SK-N-SH treated with all-trans-retinoic acid at 6 μM for 48 hours (cell line): Measurements from ENCODE around the gene VAPA.

Source experiments
- ATAC-seq: fragments of 200-7000 bp; cut with Tn5 transposase; 3 replicates; pipeline ENCODE4 v1.9.1; 2020; ENCODE audit warnings: mild to moderate bottlenecking, moderate library complexity
- ARNTL ChIP-seq: fragments of 450-650 bp; formaldehyde crosslinking; IDR thresholded peaks from 2 replicates; pipeline ENCODE4 v1.5.0; 2020; ENCODE audit warnings: low read depth, mild to moderate bottlenecking, moderate library complexity, borderline replicate concordance
- BACH2 ChIP-seq: fragments of 250-450 bp; sonication (Bioruptor Pico); IDR thresholded peaks from 2 replicates; pipeline ENCODE4 v1.9.0; 2021; ENCODE audit warnings: mild to moderate bottlenecking, borderline replicate concordance
- CREB5 ChIP-seq: fragments of 250-450 bp; sonication (Bioruptor Pico); IDR thresholded peaks from 2 replicates; pipeline ENCODE4 v1.5.1; 2020; ENCODE audit warnings: low read depth, mild to moderate bottlenecking, moderate library complexity
- CSDC2 ChIP-seq: fragments of 250-450 bp; sonication (Bioruptor Pico); IDR thresholded peaks from 2 replicates; pipeline ENCODE4 v1.5.0; 2020; ENCODE audit warnings: mild to moderate bottlenecking, moderate library complexity
- CSRNP3 ChIP-seq: fragments of 250-450 bp; sonication (Bioruptor Pico); IDR thresholded peaks from 2 replicates; pipeline ENCODE4 v1.5.1; 2021; ENCODE audit warnings: mild to moderate bottlenecking, moderate library complexity
- ESRRG ChIP-seq: fragments of 250-450 bp; sonication (Bioruptor Pico); IDR thresholded peaks from 2 replicates; pipeline ENCODE4 v1.6.1; 2021; ENCODE audit warnings: mild to moderate bottlenecking
- GLIS3 ChIP-seq: fragments of 250-450 bp; sonication (Bioruptor Pico); IDR thresholded peaks from 2 replicates; pipeline ENCODE4 v1.5.0; 2020; ENCODE audit warnings: mild to moderate bottlenecking, moderate library complexity
- ISL1 ChIP-seq: fragments of 250-450 bp; sonication (Bioruptor Pico); IDR thresholded peaks from 2 replicates; pipeline ENCODE4 v2.1.2; 2022; ENCODE audit warnings: mild to moderate bottlenecking, moderate library complexity
- PATZ1 ChIP-seq: fragments of 250-450 bp; sonication (Bioruptor Pico); IDR thresholded peaks from 2 replicates; pipeline ENCODE4 v1.8.0; 2020; ENCODE audit warnings: mild to moderate bottlenecking, moderate library complexity, borderline replicate concordance
- POU6F1 ChIP-seq: fragments of 250-450 bp; sonication (Bioruptor Pico); IDR thresholded peaks from 2 replicates; pipeline ENCODE4 v1.8.0; 2021; ENCODE audit warnings: low read depth, mild to moderate bottlenecking, moderate library complexity, borderline replicate concordance
- PPARA ChIP-seq: fragments of 250-450 bp; sonication (Bioruptor Pico); IDR thresholded peaks from 2 replicates; pipeline ENCODE4 v1.5.0; 2020; ENCODE audit warnings: mild to moderate bottlenecking, borderline replicate concordance
- RARB ChIP-seq: fragments of 250-450 bp; sonication (Bioruptor Pico); IDR thresholded peaks from 2 replicates; pipeline ENCODE4 v1.8.0; 2021; ENCODE audit warnings: mild to moderate bottlenecking, moderate library complexity
- SNAI2 ChIP-seq: fragments of 250-450 bp; sonication (Bioruptor Pico); IDR thresholded peaks from 2 replicates; pipeline ENCODE4 v1.5.0; 2020; ENCODE audit warnings: mild to moderate bottlenecking, moderate library complexity
- TCF4 ChIP-seq: fragments of 250-450 bp; sonication (Bioruptor Pico); IDR thresholded peaks from 2 replicates; pipeline ENCODE4 v1.8.0; 2021; ENCODE audit warnings: mild to moderate bottlenecking, moderate library complexity, borderline replicate concordance
- TOX ChIP-seq: fragments of 250-450 bp; sonication (Bioruptor Pico); IDR thresholded peaks from 2 replicates; pipeline ENCODE4 v1.8.0; 2021; ENCODE audit warnings: mild to moderate bottlenecking, moderate library complexity, borderline replicate concordance
- TSHZ2 ChIP-seq: fragments of 250-450 bp; sonication (Bioruptor Pico); IDR thresholded peaks from 2 replicates; pipeline ENCODE4 v1.5.0; 2020; ENCODE audit warnings: mild to moderate bottlenecking, moderate library complexity
- ZC3H10 ChIP-seq: fragments of 250-450 bp; sonication (Bioruptor Pico); IDR thresholded peaks from 2 replicates; pipeline ENCODE4 v1.5.1; 2021; ENCODE audit warnings: mild to moderate bottlenecking, moderate library complexity
- ZFP3 ChIP-seq: fragments of 250-450 bp; sonication (Bioruptor Pico); IDR thresholded peaks from 2 replicates; pipeline ENCODE4 v1.5.0; 2020; ENCODE audit warnings: mild to moderate bottlenecking, moderate library complexity
- ZFP30 ChIP-seq: fragments of 450-650 bp; formaldehyde crosslinking; IDR thresholded peaks from 2 replicates; pipeline ENCODE4 v1.5.0; 2022; ENCODE audit warnings: mild to moderate bottlenecking, moderate library complexity
- ZNF565 ChIP-seq: fragments of 450-650 bp; formaldehyde crosslinking; conservative IDR thresholded peaks from 2 replicates; pipeline ENCODE4 v1.5.0; 2020; ENCODE audit warnings: low read depth, mild to moderate bottlenecking, moderate library complexity
- ZNF70 ChIP-seq: fragments of 450-650 bp; formaldehyde crosslinking; IDR thresholded peaks from 2 replicates; pipeline ENCODE4 v1.5.0; 2020; ENCODE audit warnings: mild to moderate bottlenecking, moderate library complexity
- ZNF8 ChIP-seq: fragments of 450-650 bp; formaldehyde crosslinking; IDR thresholded peaks from 2 replicates; pipeline ENCODE4 v1.5.0; 2020; ENCODE audit warnings: mild to moderate bottlenecking, moderate library complexity

VAPA gene

GRCh38 chr18:9987345-9987744 is 73.5 kb downstream of the VAPA start (continued):
- TF ChIP-seq CSRNP3 (CRISPR knock-in tag), result no peak

GRCh38 chr18:9987931-9988330 is 74.1 kb downstream of the VAPA start:
- no peak for ATAC-seq
- no peak for TF ChIP-seq BACH2 (CRISPR knock-in tag)
- TF ChIP-seq CSRNP3 (CRISPR knock-in tag), result no peak
- TF ChIP-seq TCF4, result no peak
- no peak for TF ChIP-seq TSHZ2 (CRISPR knock-in tag)
- TF ChIP-seq ARNTL (CRISPR knock-in tag), result no peak
- no peak for TF ChIP-seq ESRRG (CRISPR knock-in tag)
- TF ChIP-seq PATZ1 (CRISPR knock-in tag), result no peak
- TF ChIP-seq ZNF70 (CRISPR knock-in tag), result no peak
- TF ChIP-seq ISL1 (CRISPR knock-in tag), result no peak
- TF ChIP-seq RARB (CRISPR knock-in tag), result no peak
- no peak for TF ChIP-seq ZNF565 (CRISPR knock-in tag)
- TF ChIP-seq GLIS3, result no peak
- no peak for TF ChIP-seq POU6F1 (CRISPR knock-in tag)
- TF ChIP-seq TOX (CRISPR knock-in tag), result no peak
- TF ChIP-seq ZFP30 (CRISPR knock-in tag), result no peak
- TF ChIP-seq ZC3H10 (CRISPR knock-in tag), result no peak
- TF ChIP-seq CREB5 (CRISPR knock-in tag), result no peak
- TF ChIP-seq CSDC2 (CRISPR knock-in tag), result no peak
- no peak for TF ChIP-seq ZNF8 (CRISPR knock-in tag)
- no peak for TF ChIP-seq SNAI2 (CRISPR knock-in tag)

- ATAC-seq, result no peak
Measured at GRCh38 chr18:9988665-9989064, 74.8 kb downstream of the VAPA start.

More at GRCh38 chr18:9988665-9989064, 74.8 kb downstream of the VAPA start:
- TF ChIP-seq ISL1 (CRISPR knock-in tag) (no peak), ZFP3 (CRISPR knock-in tag) (no peak), ZNF565 (CRISPR knock-in tag) (no peak), TOX (CRISPR knock-in tag) (no peak), PPARA (CRISPR knock-in tag) (no peak), CSRNP3 (CRISPR knock-in tag) (no peak)
